NCI-H2107 (cell line): ENCODE data around the gene EIF3B.
"Not testable (repeated sequence)": the region's sequence is repeated elsewhere in the genome, so short reads cannot be mapped to it uniquely, and the experiment has no call there.

ENCODE experiments used
- DNase-seq: peaks from one replicate; lab custom pipeline; 2025; lab: John Stamatoyannopoulos, UW

EIF3B gene

GRCh38 chr7:2399848-2400587 lies 45.4 kb downstream of the EIF3B start:
- peak; percentile 65 for DNase-seq

GRCh38 chr7:2402687-2403013 lies 48.0 kb downstream of the EIF3B start:
- no peak for DNase-seq

- DNase-seq, result peak; percentile 97
Observed at GRCh38 chr7:2403014-2403717, 48.5 kb downstream of the EIF3B start, which contains the start of gene CHST12. TSS of gene CHST12 (plus strand) at chr7:2403611. CDS start at chr7:2432640, 29,029 bp downstream.

- DNase-seq, result no peak
Observed at GRCh38 chr7:2403718-2404648, 49.4 kb downstream of the EIF3B start.

GRCh38 chr7:2404714-2405119 lies 50.1 kb downstream of the EIF3B start:
- DNase-seq, result no peak

GRCh38 chr7:2405201-2405600 lies 50.6 kb downstream of the EIF3B start:
- no peak for DNase-seq

GRCh38 chr7:2405601-2406345 lies 51.1 kb downstream of the EIF3B start:
- no peak for DNase-seq

GRCh38 chr7:2409745-2410414 lies 55.3 kb downstream of the EIF3B start:
- DNase-seq, result no peak

- no peak for DNase-seq
Observed at GRCh38 chr7:2411049-2411448, 56.4 kb downstream of the EIF3B start.

- no peak for DNase-seq
Observed at GRCh38 chr7:2411815-2412586, 57.4 kb downstream of the EIF3B start.

- DNase-seq, result no peak
Observed at GRCh38 chr7:2412587-2413201, 58.1 kb downstream of the EIF3B start.

- DNase-seq, result no peak
Observed at GRCh38 chr7:2416063-2416462, 61.4 kb downstream of the EIF3B start.

GRCh38 chr7:2416650-2417049 lies 62.0 kb downstream of the EIF3B start:
- no peak for DNase-seq

- not testable (repeated sequence) for DNase-seq
Observed at GRCh38 chr7:2417178-2417577, 62.6 kb downstream of the EIF3B start.

- DNase-seq, result no peak
Observed at GRCh38 chr7:2417981-2418481, 63.4 kb downstream of the EIF3B start.

- no peak for DNase-seq
Observed at GRCh38 chr7:2420216-2420933, 65.7 kb downstream of the EIF3B start.

GRCh38 chr7:2421943-2422310 lies 67.3 kb downstream of the EIF3B start:
- no peak for DNase-seq

- no peak for DNase-seq
Observed at GRCh38 chr7:2425749-2426148, 71.1 kb downstream of the EIF3B start.
